Suppressor macrophage (primary cell): Measurements from ENCODE around the gene DRAM2.
"Not testable (repeated sequence)": the region's sequence is repeated elsewhere in the genome, so short reads cannot be mapped to it uniquely, and the experiment has no call there.

ENCODE experiments used
- DNase-seq, 4 experiments: peaks; one replicate each; pipeline ENCODE4 v3.0.0-alpha.2; 2020 to 2022

The DRAM2 gene

GRCh38 chr1:111142356-111142975, 2.6 kb upstream of the DRAM2 start:
- DNase-seq: peak in 1 of 4 experiments; percentile 6

GRCh38 chr1:111141245-111142220, 1.6 kb upstream of the DRAM2 start:
- DNase-seq: peak in 3 of 4 experiments; percentile 18 to 59 (median 37)

- peak in 3 of 4 experiments; percentile 15 to 59 (median 38) for DNase-seq
Measured at GRCh38 chr1:111140680-111140967, 731 bp upstream of the DRAM2 start.

GRCh38 chr1:111139324-111139955, 453 bp downstream of the DRAM2 start:
- DNase-seq: peak; percentile 48 to 77 (median 66)

GRCh38 chr1:111133866-111134265, 6.0 kb downstream of the DRAM2 start:
- peak; percentile 46 to 84 (median 78) for DNase-seq

GRCh38 chr1:111131693-111132092, 8.2 kb downstream of the DRAM2 start:
- no peak for DNase-seq

GRCh38 chr1:111129376-111129775, 10.5 kb downstream of the DRAM2 start:
- peak in 2 of 4 experiments; percentile 27 to 50 for DNase-seq

- DNase-seq: peak; percentile 51 to 87 (median 69)
Measured at GRCh38 chr1:111127923-111128643, 11.8 kb downstream of the DRAM2 start.

- no peak for DNase-seq
Measured at GRCh38 chr1:111126354-111126753, 13.5 kb downstream of the DRAM2 start.

GRCh38 chr1:111116496-111116895, 23.4 kb downstream of the DRAM2 start:
- DNase-seq: no peak

- no peak for DNase-seq
Measured at GRCh38 chr1:111110197-111110899, 29.5 kb downstream of the DRAM2 start.

GRCh38 chr1:111104981-111105380, 34.9 kb downstream of the DRAM2 start:
- no peak for DNase-seq

- no peak for DNase-seq
Measured at GRCh38 chr1:111101854-111102642, 37.8 kb downstream of the DRAM2 start.

- no peak for DNase-seq
Measured at GRCh38 chr1:111099289-111099688, 40.6 kb downstream of the DRAM2 start.

GRCh38 chr1:111097356-111098099, 42.4 kb downstream of the DRAM2 start:
- no peak for DNase-seq

- not testable (repeated sequence) for DNase-seq
Measured at GRCh38 chr1:111095421-111095820, 44.5 kb downstream of the DRAM2 start.

GRCh38 chr1:111089638-111090037, 50.3 kb downstream of the DRAM2 start:
- no peak for DNase-seq

GRCh38 chr1:111085676-111086075, 54.2 kb downstream of the DRAM2 start:
- DNase-seq: peak; percentile 7 to 59 (median 27)

- no peak for DNase-seq
Measured at GRCh38 chr1:111084999-111085398, 54.9 kb downstream of the DRAM2 start.

- DNase-seq: no peak
Measured at GRCh38 chr1:111082421-111083203, 57.3 kb downstream of the DRAM2 start.
